ENCODE measurements around the gene EFNA3.

The EFNA3 gene

DNA sequence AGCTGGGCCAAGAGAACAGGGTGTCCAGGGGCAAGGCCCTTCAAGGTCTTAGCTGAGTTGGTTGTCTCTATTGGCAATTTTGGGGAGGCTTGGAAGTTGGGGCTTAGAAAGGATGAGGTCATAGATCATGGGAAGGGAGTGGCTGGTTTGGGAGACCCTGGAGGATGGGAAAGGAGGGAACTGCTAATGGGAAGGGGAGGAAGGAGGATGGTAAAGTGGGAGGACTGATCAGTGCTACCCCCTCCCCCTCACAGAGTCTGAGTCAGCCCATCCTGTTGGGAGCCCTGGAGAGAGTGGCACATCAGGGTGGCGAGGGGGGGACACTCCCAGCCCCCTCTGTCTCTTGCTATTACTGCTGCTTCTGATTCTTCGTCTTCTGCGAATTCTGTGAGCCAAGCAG lies 10.0 kb upstream of the EFNA3 start:
- no peak for DNase-seq (ENCODE audit: low read depth)

DNA sequence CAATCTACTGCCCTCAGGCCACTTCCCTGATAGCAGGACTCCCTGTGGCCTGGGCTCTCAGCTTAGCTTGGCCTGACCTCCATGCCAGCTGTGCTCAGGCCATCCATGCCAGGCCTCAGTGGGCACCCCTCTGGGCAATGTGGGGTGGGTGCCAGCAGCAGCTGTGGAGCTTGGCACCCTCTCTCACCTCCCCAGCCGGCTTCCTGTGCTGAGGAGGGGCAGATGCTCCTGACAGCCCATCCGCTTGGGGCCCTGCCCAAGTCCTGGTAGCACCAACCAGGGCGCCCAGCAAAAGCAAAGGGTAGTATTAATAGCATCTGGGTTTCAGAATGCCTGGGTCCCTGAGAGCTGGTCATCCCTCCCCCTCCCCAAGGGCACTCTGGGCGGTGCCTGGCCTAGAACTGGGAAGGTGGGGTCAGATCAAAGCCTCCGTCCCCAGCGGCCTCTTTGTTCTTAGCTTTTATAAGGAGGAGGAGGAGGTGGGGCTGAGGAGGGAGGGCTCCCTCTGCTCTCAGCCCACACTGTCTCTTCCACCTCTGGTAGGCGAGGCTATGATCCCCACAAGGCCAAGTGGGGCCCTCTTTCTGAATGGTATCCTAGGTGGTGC lies 9.0 kb upstream of the EFNA3 start:
- DNase-seq (ENCODE audit: low read depth), result no peak

DNA sequence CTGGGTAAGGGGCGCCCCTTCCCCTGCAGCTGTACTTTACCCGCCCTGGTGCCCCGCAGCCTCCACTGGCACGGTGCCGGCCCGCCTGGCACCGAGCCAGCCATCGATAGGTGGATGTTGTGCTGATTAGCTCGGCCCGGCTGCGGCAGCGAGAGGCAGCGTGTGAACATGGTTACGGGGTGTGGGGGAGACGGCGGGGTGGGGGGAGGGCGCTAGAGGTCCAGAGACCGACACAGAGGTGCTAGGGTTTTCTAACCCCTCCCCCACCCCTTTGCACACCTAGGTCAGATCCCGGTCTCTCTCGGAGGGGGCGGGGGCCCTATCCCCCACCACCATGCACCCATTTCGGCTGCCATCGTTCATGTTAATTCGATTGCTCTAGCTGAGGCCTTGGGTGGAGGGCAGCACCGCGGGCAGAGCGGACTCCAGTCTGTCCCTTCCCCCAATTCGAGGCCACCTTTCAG lies 8.4 kb upstream of the EFNA3 start:
- DNase-seq (ENCODE audit: low read depth), result no peak

DNA sequence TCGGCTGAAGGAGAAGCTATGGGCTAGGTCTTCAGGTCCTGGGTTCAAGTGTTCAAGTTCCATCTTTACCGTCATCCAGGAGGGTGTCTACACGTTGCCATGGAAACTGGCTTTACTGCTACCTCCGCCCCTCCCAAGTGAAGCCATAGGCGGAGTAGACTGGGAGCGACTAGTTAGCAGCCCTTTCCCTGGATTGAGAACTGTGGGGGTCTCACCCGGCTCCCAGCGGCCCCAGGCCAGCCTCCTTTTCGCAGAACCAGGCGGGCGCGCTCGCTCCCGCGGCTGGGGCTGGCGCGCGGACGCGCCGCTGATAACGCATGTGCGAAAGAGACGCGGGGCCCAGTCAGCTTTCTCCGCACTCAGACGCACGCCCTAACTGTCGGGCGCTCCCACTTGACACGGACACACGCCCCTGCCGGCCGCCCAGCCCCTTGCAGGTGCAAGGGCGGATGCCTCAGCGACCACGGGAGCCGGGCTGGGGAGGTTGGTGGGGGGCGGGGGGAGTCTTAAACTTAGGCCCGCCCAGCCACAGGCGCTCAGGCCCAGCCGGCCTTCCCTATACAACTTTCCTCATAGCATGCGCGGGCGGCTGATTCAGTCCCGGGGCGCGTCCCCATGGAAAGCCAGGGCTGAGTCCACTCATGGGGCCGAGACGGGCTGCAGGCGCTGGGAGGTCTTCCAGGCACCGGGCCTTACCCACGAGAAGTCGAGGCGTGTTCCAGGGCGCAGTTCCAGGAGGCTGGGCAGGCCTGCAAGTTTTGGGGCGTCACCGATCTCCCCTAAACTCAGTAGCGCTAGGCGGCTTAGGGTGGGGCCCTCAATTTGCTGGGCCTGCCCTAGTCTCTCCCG lies 7.7 kb upstream of the EFNA3 start:
- DNase-seq (ENCODE audit: low read depth), result peak; percentile 89

DNA sequence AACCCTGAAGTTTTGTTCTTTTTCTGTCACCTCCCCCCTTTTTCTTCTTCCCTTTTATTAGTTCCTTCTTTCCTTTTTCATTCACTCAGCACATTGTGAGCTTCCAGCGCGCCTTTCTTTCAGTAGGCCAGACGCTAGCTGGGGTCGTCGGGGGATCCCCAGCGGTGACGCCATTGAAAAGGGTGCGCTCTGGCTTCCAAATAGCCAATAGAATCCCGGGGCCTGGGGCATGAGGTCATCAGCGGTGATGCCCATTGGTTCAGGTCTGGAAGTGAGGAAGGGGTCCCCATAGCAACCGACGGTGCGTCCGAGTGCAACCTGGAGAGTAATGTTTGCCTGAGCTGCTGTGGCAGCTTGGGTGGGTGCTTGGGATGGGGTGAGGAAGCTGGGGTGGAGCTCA lies 6.9 kb upstream of the EFNA3 start:
- no peak for DNase-seq (ENCODE audit: low read depth)

DNA sequence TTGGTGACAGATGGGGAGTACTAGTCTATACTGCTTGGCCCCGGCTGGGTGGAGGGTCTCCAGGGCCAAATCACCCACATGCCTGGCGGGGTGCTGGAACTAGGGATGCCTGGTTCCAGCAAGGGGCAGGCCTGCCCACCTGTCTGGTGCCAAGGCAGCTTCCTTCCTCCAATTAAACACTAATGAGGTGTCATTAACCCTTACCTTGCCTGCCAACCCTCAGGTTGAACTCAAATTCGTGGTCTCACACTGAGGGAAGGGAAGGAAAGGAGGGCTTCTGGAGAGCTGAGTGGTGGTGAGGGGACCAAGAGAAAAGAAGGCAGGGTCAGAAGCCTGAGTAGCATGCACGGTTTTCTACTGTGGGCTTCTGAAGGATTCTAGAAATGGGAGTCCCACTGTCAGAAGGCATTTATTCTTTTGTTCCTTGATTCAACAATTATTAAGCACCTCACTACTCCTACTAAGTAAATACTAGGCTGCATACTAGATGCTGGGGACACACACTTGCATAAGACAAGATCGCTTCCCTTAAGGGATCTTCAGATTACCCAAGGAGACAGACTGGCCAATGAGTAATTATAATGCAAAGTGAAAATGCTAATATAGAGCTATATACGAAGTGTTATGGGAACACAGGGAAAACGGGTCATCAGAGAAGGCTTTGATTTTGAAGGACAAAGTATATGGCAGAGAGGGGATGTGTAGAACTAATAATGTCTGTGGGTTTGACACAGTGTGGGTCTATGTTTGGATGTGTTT lies 5.9 kb upstream of the EFNA3 start:
- DNase-seq (ENCODE audit: low read depth), result no peak

DNA sequence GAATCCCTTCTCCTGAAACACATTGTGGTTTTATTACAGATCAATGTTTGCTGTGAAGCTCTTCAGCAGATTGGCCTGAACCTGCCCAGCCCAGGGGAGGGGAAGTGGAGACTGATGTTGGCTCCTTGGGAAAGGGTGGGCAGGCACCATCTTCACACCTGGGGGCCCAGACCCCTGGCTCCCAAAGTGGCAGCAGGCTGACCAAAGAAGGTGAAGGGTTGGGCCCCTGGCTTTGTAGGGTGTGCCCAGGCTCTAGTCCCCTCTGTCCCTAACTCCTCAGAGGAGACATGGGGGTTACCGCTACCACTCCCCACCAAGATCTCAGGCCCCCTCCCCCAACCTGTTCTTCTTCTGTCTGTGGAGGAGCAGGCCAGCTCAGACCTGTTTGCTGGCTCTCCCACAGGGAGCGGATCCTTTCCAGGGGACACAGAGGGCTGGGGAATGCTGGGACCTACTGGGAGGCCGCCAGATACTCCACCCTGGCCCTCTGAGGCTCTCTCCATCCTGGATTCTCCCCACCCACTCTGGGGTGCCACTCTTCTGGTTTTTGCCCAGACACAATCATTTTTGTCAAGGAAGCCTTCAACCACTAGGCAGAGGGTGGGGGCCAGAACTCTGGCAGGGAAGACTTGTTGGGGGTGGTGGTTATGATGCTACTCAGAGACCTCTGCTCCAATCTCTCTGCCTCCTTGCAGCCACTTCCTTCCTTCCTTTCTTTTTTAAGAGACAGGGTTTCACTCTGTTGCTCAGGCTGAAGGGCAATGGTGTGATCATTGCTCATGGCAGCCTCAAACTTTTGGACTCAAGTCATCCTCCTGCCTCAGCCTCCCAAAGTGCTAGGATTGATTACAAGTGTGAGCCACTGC lies 5.0 kb upstream of the EFNA3 start:
- no peak for DNase-seq (ENCODE audit: low read depth)

DNA sequence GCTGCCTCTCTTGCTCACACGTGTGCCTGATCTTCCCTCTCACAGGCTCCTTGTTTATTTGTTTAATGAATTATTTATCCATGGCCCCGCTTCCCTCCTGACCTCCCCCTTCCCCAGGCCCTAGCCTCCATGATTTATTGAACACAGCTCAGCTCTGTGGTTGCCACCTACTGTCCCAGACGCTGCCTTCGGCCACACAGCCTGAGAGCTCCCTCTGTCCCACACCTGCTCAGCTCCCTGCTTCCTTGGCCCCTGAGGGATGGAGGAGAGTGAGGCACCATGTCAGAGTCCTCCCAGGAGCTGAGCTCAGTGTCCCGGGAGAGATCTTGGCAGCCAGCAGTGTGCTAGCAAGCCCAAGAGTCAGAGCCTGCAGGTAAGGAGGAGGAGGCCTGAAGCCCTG lies 3.1 kb upstream of the EFNA3 start:
- no peak for DNase-seq (ENCODE audit: low read depth)

DNA sequence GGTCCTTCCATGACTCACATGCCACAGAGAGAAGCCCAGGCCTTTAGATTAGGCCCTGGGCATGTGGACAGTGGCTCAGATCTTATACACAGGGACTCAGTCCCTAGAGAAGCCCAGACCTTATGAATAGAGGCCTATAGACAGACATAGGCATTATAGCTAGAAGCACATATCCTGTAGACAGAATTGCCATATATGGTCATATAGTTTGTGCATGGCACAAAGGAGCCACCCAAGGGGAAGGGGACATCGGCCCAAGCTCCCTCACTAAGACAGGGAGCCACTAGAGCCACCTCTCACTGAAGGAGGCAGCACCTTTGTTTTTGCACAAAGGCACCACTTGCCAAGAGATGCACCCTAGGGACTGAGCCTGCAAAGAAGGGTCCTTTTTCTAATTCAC lies 2.3 kb upstream of the EFNA3 start:
- no peak for DNase-seq (ENCODE audit: low read depth)

DNA sequence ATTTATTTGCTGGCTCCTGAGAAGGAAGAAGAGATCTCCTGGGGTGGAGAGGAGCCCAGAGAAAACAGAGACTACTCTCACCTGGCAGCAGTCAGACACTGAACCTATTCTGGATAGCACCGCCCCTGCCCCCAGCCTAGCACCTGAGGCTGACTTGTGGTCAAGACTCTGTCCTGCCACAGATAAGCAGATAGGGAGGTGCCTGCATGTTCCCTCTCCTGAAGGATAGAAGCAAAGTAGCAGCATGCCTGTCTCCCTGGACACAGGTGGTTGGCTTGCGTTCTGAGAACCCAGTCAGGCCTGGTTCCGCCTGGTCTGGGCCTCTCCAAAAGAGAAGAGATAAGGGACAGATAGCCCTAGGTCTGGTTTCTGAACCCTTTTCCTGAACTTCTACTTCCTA lies 1.3 kb upstream of the EFNA3 start:
- DNase-seq (ENCODE audit: low read depth), result no peak

DNA sequence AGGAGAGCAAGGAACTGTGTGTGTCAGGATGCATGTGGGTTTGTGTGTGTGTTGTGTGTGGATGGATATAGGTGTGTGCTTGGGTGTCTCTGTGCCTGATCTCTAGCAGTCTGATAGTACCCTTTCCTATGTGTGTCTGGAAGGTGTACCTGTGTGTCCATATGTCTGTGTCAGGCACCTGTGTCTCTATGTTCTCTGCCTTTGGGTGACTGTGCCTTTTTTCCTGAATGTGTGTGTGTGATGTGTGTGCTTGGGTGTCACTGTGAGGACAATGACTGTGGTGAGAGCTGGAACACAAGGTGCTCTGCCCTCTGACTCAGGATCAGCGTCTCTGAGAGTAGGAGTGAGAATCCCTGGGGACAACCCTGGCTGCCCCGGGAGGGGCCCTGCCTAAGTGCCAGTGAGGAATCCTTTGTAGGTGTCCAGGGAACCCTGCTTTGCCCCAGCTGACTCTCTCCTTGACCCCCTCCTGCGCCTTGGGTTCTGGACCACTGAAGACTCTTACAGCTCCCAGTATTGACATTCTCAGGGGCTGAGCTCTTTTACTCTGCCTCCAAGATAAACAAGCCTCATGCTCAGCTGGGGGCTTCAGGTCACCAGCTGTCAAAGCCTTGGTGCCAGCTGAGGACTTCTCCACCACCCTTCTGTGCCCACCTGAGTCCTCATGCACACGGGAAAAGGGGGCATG lies 735 bp upstream of the EFNA3 start:
- no peak for DNase-seq (ENCODE audit: low read depth)

DNA sequence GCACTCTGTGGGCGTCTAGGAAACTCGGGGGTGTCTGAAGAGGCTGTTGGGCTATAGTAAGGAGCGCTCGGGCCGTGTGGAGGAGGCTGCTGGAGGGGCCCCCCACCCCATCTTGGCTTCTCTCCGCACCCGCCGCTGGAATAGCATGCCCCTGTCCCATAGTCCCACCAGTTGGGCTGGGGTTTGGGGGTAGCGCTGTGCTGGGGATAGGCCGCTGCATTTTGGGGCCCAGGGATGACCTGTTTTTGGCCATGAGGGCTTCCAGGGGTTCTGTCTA lies 511 bp downstream of the EFNA3 start:
- DNase-seq (ENCODE audit: low read depth), result no peak

DNA sequence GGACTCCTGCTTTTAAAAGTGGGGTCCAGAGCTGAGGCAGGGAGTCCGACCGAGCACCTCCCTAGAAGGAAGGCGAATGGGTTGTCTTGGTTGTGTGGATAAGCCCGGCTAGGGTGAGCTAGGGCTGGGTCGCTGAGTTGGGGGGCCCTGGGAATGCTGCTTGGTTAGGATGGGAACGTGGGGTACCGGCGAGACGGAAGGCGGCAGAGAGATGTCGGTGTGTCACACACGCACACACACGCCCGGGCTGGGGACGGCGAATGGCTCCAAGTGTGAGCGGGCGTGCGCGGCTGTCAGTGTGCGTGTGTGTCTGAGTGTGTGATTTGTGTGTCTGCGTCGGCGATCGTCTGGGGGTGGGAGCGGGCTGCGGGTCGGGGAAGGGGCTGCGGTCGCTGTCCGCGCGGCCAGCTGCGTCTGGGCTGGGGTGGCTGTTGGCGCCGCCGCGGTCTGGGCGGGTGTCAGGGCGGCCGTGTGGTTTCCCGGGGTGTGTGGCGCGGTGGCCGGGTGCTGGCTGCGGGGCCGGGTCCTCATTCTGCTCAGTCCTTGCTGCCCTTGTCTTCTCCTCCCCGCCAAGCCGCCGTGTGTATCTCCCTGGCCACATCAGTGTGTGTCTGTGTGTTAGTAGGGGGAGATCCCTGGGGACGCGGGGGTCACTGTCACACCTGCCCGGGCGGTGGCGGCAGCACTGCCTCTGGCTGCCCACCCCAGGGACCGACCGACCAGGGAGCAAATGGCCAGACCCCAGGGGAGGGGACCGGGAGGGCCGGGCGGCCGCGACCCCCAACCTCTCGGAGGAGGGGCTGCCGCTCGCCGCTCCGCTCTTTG lies 1.1 kb downstream of the EFNA3 start:
- DNase-seq (ENCODE audit: low read depth), result no peak

DNA sequence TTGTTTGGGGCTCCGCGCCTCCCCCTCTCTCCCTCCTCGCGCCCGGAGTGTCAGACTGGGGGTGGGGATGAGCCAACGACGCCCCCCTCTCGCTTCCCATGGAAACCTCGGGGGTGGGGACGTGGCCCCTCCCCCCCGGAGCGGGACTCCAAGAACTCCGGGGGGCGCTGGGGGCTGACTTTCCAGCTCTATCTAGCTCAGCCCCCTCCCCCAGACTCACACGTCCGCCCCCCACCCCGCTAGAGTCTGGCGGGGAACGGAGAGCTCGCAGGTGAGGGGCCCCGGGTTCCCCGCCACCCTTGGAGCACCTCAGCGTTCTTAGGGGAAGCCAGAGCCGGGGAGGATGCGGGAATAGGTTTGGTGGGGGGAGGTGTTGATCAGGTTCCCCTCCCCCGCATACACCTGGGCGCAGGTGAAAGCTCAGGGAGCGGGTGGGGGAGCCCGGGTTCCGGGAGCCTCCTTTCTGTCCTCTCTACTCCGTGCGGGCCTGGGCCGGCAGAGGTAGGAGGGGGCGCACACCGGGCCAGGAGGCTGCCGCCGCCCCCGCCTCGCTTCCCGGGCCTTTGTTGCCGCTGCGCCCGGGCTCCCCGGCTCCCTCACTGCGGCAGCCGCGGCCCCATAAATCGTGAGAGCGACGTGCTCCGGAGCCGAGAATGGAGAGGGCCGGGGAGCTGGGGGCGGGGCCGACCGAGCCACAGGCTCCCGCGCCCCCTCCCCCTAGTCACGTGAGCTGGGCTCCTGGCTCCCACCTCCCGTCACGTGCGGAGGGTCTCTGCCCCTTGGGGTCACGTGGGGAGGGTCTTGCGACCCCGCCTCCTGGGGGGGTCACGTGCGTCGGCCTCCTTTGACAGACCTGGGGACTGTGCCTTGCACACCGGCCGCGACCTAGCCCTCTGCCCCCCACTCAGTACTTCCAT lies 1.9 kb downstream of the EFNA3 start:
- peak; percentile 26 for DNase-seq (ENCODE audit: low read depth)

DNA sequence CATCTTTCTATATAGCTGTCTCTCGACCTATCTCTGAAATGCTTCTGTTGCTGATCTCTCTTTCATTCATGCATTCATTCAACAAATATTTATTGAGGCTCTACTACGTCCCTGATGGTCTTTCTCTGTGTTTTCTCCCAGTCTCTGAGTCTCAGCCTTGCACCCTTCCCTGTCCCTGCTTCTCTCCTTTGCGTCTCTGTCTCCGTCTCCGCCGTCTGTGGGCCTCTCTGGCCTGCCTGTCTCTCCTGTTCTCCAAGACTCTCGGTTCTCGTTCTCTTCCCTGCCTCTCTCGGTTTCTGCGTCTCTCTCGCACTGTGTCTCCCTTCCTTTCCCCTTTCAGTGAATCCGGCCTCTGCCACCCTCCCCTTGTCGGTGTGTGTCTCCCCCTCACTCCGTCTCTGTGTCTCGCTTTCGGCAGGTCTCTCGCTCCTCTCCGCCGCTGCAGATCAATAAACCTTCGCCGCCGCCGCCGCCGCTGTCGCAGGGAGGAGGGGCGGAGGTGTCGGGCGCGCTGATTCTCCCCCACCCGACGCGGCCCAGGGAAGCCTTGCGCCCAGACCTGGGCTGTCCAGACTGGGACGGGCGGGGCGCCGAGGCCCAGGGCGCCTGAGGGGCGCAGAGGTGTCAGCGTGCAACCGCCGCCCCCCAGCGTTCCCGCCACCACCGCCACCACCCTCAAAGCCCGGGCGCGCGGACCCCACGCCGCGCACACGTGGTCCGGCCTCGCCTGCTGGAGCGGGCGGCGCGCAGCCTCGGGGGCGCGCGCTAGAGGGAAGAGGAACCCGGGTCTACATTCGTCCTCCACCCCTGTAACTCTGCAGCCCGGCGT lies 3.0 kb downstream of the EFNA3 start:
- DNase-seq (ENCODE audit: low read depth), result no peak

DNA sequence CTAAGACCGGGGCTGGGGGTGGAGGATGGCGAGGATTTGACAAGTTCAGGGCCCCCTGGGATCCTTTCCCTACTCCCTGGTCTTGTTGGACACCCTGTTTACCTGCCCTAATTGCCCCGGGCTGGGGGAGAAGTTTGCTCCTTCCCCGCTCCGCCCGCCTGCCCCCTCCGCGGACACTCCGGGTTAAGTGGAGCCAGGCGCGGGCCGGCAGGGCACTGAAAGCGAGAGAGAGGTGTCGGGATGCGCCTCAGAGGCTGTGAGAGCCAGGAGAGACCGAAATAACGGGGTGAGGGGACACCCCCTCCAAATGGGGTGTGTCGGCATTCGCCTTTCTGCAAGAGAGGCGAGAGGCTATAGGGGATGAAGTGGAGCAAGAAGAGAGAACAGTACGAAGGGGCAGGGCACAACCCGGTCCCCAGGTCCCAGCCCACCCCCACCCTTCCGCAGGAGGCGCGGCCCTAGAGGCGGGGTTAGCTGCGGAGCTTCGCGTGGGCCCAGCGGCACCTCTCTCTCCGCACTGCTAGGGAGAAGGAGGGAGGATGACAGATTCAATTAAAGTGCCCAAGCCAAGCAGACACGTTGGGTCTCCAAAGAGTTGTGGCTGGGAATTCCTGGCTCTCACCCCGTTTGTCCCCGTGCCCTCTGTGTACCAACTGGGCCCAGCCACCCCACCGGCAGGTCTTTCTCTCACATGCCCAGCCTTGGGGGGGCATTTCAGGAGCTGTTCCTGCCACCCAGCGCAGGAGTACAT lies 3.8 kb downstream of the EFNA3 start:
- DNase-seq (ENCODE audit: low read depth), result no peak

DNA sequence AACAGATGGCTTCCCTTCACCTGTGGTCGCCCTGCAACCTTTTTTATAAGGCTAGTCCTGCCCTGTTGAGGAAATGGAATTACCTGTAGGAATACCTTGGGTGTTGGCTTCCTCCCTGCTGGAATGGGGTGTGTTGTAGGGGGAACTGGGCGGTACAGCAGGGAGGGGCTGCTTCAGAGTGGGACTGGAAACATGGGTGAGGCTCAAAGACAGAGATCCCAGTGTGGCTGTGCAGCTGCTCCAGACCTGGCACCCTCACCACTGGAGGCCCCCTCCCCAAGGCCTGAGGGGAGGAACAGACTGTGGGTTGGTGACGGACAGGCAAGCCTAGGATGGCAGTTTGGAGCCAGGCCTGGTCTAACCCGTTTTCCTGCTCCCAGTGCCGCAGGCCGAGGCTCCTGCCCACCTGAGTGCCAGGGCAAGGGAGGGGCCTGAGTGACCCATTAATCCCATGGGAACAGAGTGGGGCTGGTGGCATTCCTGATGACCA lies 4.5 kb downstream of the EFNA3 start:
- no peak for DNase-seq (ENCODE audit: low read depth)
